ENCODE data around the gene NOTCH3.

NOTCH3 gene

GRCh38 chr19:15200553-15201364 lies at the start of gene NOTCH3:
NOTCH3 (minus strand) TSS chr19:15200995; CDS start chr19:15200905, 90 bp downstream.
- DNase-seq (ENCODE audit: low read depth), result no peak

GRCh38 chr19:15250640-15250993 lies 49.8 kb upstream of the NOTCH3 start:
- no peak for DNase-seq (ENCODE audit: low read depth)

- DNase-seq (ENCODE audit: low read depth), result no peak
Measured at GRCh38 chr19:15249972-15250639, 49.3 kb upstream of the NOTCH3 start.

GRCh38 chr19:15249528-15249874 lies 48.7 kb upstream of the NOTCH3 start:
- DNase-seq (ENCODE audit: low read depth), result no peak

- DNase-seq (ENCODE audit: low read depth), result no peak
Measured at GRCh38 chr19:15248648-15249527, 48.1 kb upstream of the NOTCH3 start.

- DNase-seq (ENCODE audit: low read depth), result no peak
Measured at GRCh38 chr19:15248106-15248505, 47.3 kb upstream of the NOTCH3 start.

GRCh38 chr19:15247107-15248014 lies 46.6 kb upstream of the NOTCH3 start:
- DNase-seq (ENCODE audit: low read depth), result no peak

GRCh38 chr19:15246198-15246481 lies 45.3 kb upstream of the NOTCH3 start:
- DNase-seq (ENCODE audit: low read depth), result no peak

GRCh38 chr19:15245370-15246197 lies 44.8 kb upstream of the NOTCH3 start:
- DNase-seq (ENCODE audit: low read depth), result no peak

- no peak for DNase-seq (ENCODE audit: low read depth)
Measured at GRCh38 chr19:15244808-15245207, 44.0 kb upstream of the NOTCH3 start.

GRCh38 chr19:15244106-15244803 lies 43.5 kb upstream of the NOTCH3 start:
- no peak for DNase-seq (ENCODE audit: low read depth)

- DNase-seq (ENCODE audit: low read depth), result no peak
Measured at GRCh38 chr19:15243236-15243957, 42.6 kb upstream of the NOTCH3 start.

GRCh38 chr19:15241259-15241910 lies 40.6 kb upstream of the NOTCH3 start:
- DNase-seq (ENCODE audit: low read depth), result no peak

- no peak for DNase-seq (ENCODE audit: low read depth)
Measured at GRCh38 chr19:15240515-15240914, 39.7 kb upstream of the NOTCH3 start.

- no peak for DNase-seq (ENCODE audit: low read depth)
Measured at GRCh38 chr19:15239337-15239949, 38.6 kb upstream of the NOTCH3 start.

GRCh38 chr19:15238639-15239155 lies 37.9 kb upstream of the NOTCH3 start:
- DNase-seq (ENCODE audit: low read depth), result no peak

- DNase-seq (ENCODE audit: low read depth), result no peak
Measured at GRCh38 chr19:15237759-15238638, 37.2 kb upstream of the NOTCH3 start.
